HCT116 (cell line): ENCODE data around the gene ULBP1. TPM values are rescaled to one million over a fixed set of nuclear protein-coding genes. Genes with fewer than 3 reads are reported as not detected.

Source experiments
- ATAC-seq: fragments of 200-7000 bp; cut with Tn5 transposase; 2 replicates; pipeline ENCODE4 v1.9.1; 2020; ENCODE audit warnings: mild to moderate bottlenecking, moderate library complexity
- Bru-seq: library from RNA; stranded (reverse); fragments of 400-500 nt; gene quantifications from one replicate; lab custom pipeline; 2021; lab: Mats Ljungman, UMichigan
- BruChase-seq, 2 experiments: library from RNA; stranded (reverse); fragments of 400-500 nt; gene quantifications; one replicate each; lab custom pipeline; 2021; lab: Mats Ljungman, UMichigan
- BruUV-seq: library from RNA; stranded (reverse); fragments of 400-500 nt; replicated peaks from 2 replicates; lab custom pipeline; 2021; lab: Mats Ljungman, UMichigan
- CTCF ChIA-PET: fragments of 300-600 bp; sonication (Branson Sonifier 250); formaldehyde crosslinking; loops from one replicate; lab custom pipeline; 2021; ENCODE audit warnings: antibody characterized with exemption; lab: Charles Lee
- POLR2A ChIA-PET: fragments of 300-600, 350-600 bp; sonication (Branson Sonifier 250); formaldehyde crosslinking; loops from one replicate; lab custom pipeline; 2021; ENCODE audit warnings: antibody characterized with exemption; lab: Charles Lee
- RAD21 ChIA-PET, 2 experiments: fragments of 300-600 bp; sonication (Branson Sonifier 250); formaldehyde crosslinking; loops; one replicate each; lab custom pipeline; 2023; ENCODE audit warnings: low total read pairs in 2 of 2; ENCODE audit not compliant: uncharacterized antibody in 2 of 2, unreplicated experiment in 2 of 2, low non-redundant PET in 1 of 2; lab: Charles Lee
- DNase-seq: peaks from one replicate; pipeline ENCODE4 v3.0.0-alpha.2; 2010; ENCODE audit warnings: low read depth, low spot score
- H2AFZ ChIP-seq: fragments of 200-600 bp; shearing (Covaris generic), sonication (generic); 2 replicates; pipeline ENCODE4 v1.6.1; 2017; ENCODE audit warnings: low read depth, mixed run types, mixed read lengths, antibody characterized with exemption, low read length; ENCODE audit not compliant: poor library complexity, severe bottlenecking
- H3K27ac ChIP-seq: 2 replicates; pipeline ENCODE4 v1.5.1; 2012; ENCODE audit warnings: low read depth, low read length
- H3K27me3 ChIP-seq: fragments of 200-600 bp; sonication (generic); 2 replicates; pipeline ENCODE4 v1.6.1; 2016; ENCODE audit warnings: mixed run types, low read length, mixed read lengths; ENCODE audit not compliant: insufficient read depth
- H3K36me3 ChIP-seq, 2 experiments: fragments of 200-500 bp in 1 of 2; fragments of 200-600 bp in 1 of 2; sonication (Bioruptor generic) in 1 of 2; sonication (generic) in 1 of 2; 2 replicates each; pipeline versions ENCODE4 v1.5.1 to v1.6.1; 2014 to 2016; ENCODE audit warnings: low read length in 2 of 2, inconsistent platforms in 1 of 2, mixed read lengths in 1 of 2, mixed run types in 1 of 2; ENCODE audit not compliant: insufficient read depth in 2 of 2, control insufficient read depth in 1 of 2
- H3K4me1 ChIP-seq, 2 experiments: fragments of 200-600 bp in 1 of 2; sonication (generic) in 1 of 2; 2 replicates each; pipeline versions ENCODE4 v1.5.1 to v1.6.1; 2012 to 2017; ENCODE audit warnings: low read length in 2 of 2, inconsistent platforms in 1 of 2, mild to moderate bottlenecking in 1 of 2, mixed read lengths in 1 of 2, mixed run types in 1 of 2, moderate library complexity in 1 of 2; ENCODE audit not compliant: insufficient read depth in 2 of 2, control insufficient read depth in 1 of 2
- H3K4me2 ChIP-seq: fragments of 200-600 bp; sonication (generic); 2 replicates; pipeline ENCODE4 v1.6.1; 2017; ENCODE audit warnings: mixed run types, low read length, mixed read lengths
- H3K4me3 ChIP-seq, 2 experiments: fragments of 200-600 bp in 1 of 2; sonication (generic) in 1 of 2; replicated peaks in 1 of 2; 2 replicates each; pipeline ENCODE4 v1.5.1; 2011 to 2016; ENCODE audit warnings: low read length in 2 of 2, control low read depth in 1 of 2, low read depth in 1 of 2, mild to moderate bottlenecking in 1 of 2, mixed read lengths in 1 of 2, mixed run types in 1 of 2
- H3K79me2 ChIP-seq: fragments of 200-600 bp; sonication (generic); 2 replicates; pipeline ENCODE4 v1.6.1; 2017; ENCODE audit warnings: mild to moderate bottlenecking, mixed run types, low read length, moderate library complexity, mixed read lengths; ENCODE audit not compliant: insufficient read depth
- H3K9ac ChIP-seq: fragments of 200-600 bp; sonication (generic); 2 replicates; pipeline ENCODE4 v1.6.1; 2016; ENCODE audit warnings: low read length, mixed read lengths
- H3K9me2 ChIP-seq: fragments of 200-600 bp; sonication (generic), shearing (Covaris generic); 2 replicates; pipeline ENCODE4 v1.6.1; 2017; ENCODE audit warnings: mixed run types, mild to moderate bottlenecking, moderate library complexity; ENCODE audit not compliant: insufficient read depth
- H3K9me3 ChIP-seq, 2 experiments: fragments of 200-500 bp in 1 of 2; fragments of 200-600 bp in 1 of 2; sonication (Bioruptor generic) in 1 of 2; sonication (generic) in 1 of 2; 2 replicates each; pipeline ENCODE4 v1.6.1; 2014 to 2017; ENCODE audit warnings: low read length in 2 of 2, mixed read lengths in 2 of 2, inconsistent platforms in 1 of 2, low read depth in 1 of 2, mild to moderate bottlenecking in 1 of 2, mixed run types in 1 of 2, moderate library complexity in 1 of 2; ENCODE audit not compliant: control insufficient read depth in 1 of 2, insufficient read depth in 1 of 2
- H4K20me1 ChIP-seq: fragments of 200-600 bp; sonication (generic), shearing (Covaris generic); 2 replicates; pipeline ENCODE4 v1.6.1; 2017; ENCODE audit warnings: mixed run types, mild to moderate bottlenecking, moderate library complexity; ENCODE audit not compliant: insufficient read depth
- CBX3 ChIP-seq: IDR thresholded peaks from 2 replicates; pipeline ENCODE4 v1.6.1; 2012; ENCODE audit warnings: low read depth
- CEBPB ChIP-seq: IDR thresholded peaks from 2 replicates; pipeline ENCODE4 v1.6.1; 2012; ENCODE audit warnings: low read depth
- EGR1 ChIP-seq: IDR thresholded peaks from 2 replicates; pipeline ENCODE4 v1.6.1; 2012; ENCODE audit warnings: low read depth
- ELF1 ChIP-seq: IDR thresholded peaks from 2 replicates; pipeline ENCODE4 v1.6.1; 2012; ENCODE audit warnings: low read depth, borderline replicate concordance
- EZH2phosphoT487 ChIP-seq: fragments of 200-600 bp; IDR thresholded peaks from 2 replicates; pipeline ENCODE4 v1.6.1; 2018; ENCODE audit warnings: antibody characterized with exemption, borderline replicate concordance
- FOSL1 ChIP-seq: IDR thresholded peaks from 2 replicates; pipeline ENCODE4 v1.6.1; 2012; ENCODE audit warnings: low read depth
- JUND ChIP-seq: IDR thresholded peaks from 2 replicates; pipeline ENCODE4 v1.6.1; 2012
- POLR2A ChIP-seq: IDR thresholded peaks from 2 replicates; pipeline ENCODE4 v1.7.0; 2011; ENCODE audit warnings: borderline replicate concordance; ENCODE audit not compliant: insufficient read depth, insufficient read length; ENCODE audit errors: extremely low read depth
- POLR2AphosphoS5 ChIP-seq: IDR thresholded peaks from 2 replicates; pipeline ENCODE4 v1.6.1; 2011; ENCODE audit warnings: mild to moderate bottlenecking, low read depth, low read length, moderate library complexity
- RAD21 ChIP-seq: IDR thresholded peaks from 2 replicates; pipeline ENCODE4 v1.6.1; 2012; ENCODE audit warnings: low read depth, mild to moderate bottlenecking
- SIN3A ChIP-seq: IDR thresholded peaks from 2 replicates; pipeline ENCODE4 v1.6.1; 2012; ENCODE audit warnings: low read depth
- SP1 ChIP-seq: IDR thresholded peaks from 2 replicates; pipeline ENCODE4 v1.6.1; 2012; ENCODE audit warnings: low read depth
- SRF ChIP-seq: IDR thresholded peaks from 2 replicates; pipeline ENCODE4 v1.6.1; 2012; ENCODE audit warnings: low read depth
- TCF7L2 ChIP-seq: IDR thresholded peaks from 2 replicates; pipeline ENCODE4 v1.7.0; 2011; ENCODE audit warnings: borderline replicate concordance, inconsistent platforms; ENCODE audit not compliant: insufficient read depth, insufficient read length; ENCODE audit errors: extremely low read depth
- YY1 ChIP-seq: IDR thresholded peaks from 2 replicates; pipeline ENCODE4 v1.6.1; 2011; ENCODE audit warnings: low read length, low read depth, moderate library complexity, mild to moderate bottlenecking; ENCODE audit not compliant: insufficient replicate concordance; ENCODE audit errors: extremely low read depth
- ZFX ChIP-seq: fragments of 450-650 bp; IDR thresholded peaks from 2 replicates; pipeline ENCODE4 v1.6.1; 2017
- ZNF274 ChIP-seq: fragments of 200-500 bp; sonication (Bioruptor generic); IDR thresholded peaks from 2 replicates; pipeline ENCODE4 v1.6.1; 2014; ENCODE audit warnings: mild to moderate bottlenecking, low read depth, low read length, inconsistent platforms
- intact Hi-C: fragments of 100-400 bp; cut with micrococcal nuclease; formaldehyde crosslinking; loops from 2 replicates; pipeline ENCODE4 v1.10.0; 2022
- long read RNA-seq: library from polyadenylated mRNA; unstranded; transcript quantifications from one replicate; pipeline ENCODE4 v2.0.0, GENCODE V29; 2021; ENCODE audit not compliant: unreplicated experiment
- polyA plus RNA-seq: library from polyadenylated mRNA; unstranded; fragments of >200 nt; gene quantifications from 2 replicates; pipeline ENCODE4 v1.2.1, GENCODE V29; 2012; ENCODE audit warnings: missing spikeins
- total RNA-seq: library from RNA; stranded (reverse); gene quantifications from one replicate; pipeline ENCODE4 v1.2.1, GENCODE V29; 2021; ENCODE audit not compliant: unreplicated experiment
- TF ChIP-seq, protein P1 (sequence below): IDR thresholded peaks from 2 replicates; pipeline ENCODE4 v1.6.1; 2012
- TF ChIP-seq, protein P2 (sequence below): IDR thresholded peaks from 2 replicates; pipeline ENCODE4 v1.6.1; 2012
- TF ChIP-seq, protein P3 (sequence below): IDR thresholded peaks from 2 replicates; pipeline ENCODE4 v1.6.1; 2012; ENCODE audit warnings: low read depth

The ULBP1 gene, protein sequence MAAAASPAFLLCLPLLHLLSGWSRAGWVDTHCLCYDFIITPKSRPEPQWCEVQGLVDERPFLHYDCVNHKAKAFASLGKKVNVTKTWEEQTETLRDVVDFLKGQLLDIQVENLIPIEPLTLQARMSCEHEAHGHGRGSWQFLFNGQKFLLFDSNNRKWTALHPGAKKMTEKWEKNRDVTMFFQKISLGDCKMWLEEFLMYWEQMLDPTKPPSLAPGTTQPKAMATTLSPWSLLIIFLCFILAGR
- total RNA-seq (12.4 TPM), Bru-seq, nascent RNA (percentile 71 among the genes with signal in this experiment), BruChase-seq, experiment 1, labeled RNA remaining after a 6-hour chase (percentile 69 among the genes with signal in this experiment), BruChase-seq, experiment 2, labeled RNA remaining after a 2-hour chase (percentile 80 among the genes with signal in this experiment)
- polyA plus RNA-seq, result 6.2 and 8.7 TPM in 2 replicates
- long read RNA-seq, transcript ULBP1-201 (5 exons, 3,142 nt), result major isoform, 24 of 41 reads
- long read RNA-seq, partial matches to known transcripts, result 1 of 41 reads
- long read RNA-seq, other reads (novel, unspliced or antisense), result 16 of 41 reads

DNA sequence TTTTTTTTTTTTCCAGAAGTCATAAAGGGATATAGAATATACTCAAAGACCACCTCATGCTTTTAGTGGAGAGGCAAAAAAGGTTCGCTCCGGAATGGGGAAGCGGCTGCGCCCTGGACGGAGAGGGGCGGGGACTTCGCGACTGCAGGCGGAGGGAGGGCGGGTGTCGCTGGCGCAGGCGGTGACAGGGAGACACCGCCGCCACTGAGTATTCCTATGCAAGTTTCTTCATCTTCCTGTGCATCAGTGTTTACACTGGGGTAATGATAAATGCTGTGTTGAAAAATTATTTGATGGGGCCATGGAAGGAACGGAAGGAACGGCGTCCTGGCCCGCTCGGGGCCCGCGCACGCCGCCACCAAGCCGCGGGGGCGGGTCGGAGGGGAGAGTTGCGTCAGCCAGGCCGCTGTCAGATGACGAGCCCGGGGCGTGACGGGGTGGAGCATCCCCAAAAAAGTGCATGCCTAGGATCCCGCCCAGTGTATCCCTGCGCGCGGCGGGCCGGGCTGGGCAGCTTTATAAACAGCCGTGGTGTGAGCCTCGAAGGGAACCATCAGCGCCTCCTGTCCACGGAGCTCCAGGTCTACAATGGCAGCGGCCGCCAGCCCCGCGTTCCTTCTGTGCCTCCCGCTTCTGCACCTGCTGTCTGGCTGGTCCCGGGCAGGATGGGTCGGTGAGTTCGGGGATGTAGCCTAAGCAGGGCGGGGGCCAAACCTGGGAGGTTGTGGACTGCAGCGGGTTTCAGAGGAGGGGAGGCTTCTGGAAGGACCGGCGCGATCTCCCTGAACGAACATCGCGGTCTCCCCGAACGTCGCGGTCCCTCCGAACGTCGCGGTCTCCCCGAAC, at the start of gene ULBP1:
TSS of gene ULBP1 (plus strand) at position 482 of the 846 bp plus-strand sequence. CDS start at position 589, 107 bp downstream.
- ChIA-PET RAD21 (no interaction called here), CTCF (no interaction called here), POLR2A (interaction anchor here (1.0 kb wide), 1 partner anchor 20 kb away, joined by 5 read pairs; no protein-coding TSS in a partner anchor)
- Histone ChIP-seq H3K9me3 (no peaks in the 10 kb centered on the region), H2AFZ (peak within 1 kb of the TSS; percentile 89), H3K27ac (peak within 1 kb of the TSS; percentile 53; the same call in 1 of the 2 replicates), H3K27me3 (no peaks in the 10 kb centered on the region), H3K4me2 (peak within 1 kb of the TSS; percentile 95), H3K9me2 (no peaks in the 10 kb centered on the region), H3K4me1 (peaks cover 9 to 22% of the 10 kb centered on the region in 2 experiments; a peak in 3 of 4 replicates), H3K36me3 (no peaks in the 10 kb centered on the region), H3K79me2 (no peaks in the 10 kb centered on the region), H4K20me1 (no peaks in the 10 kb centered on the region), H3K4me3 (peak within 1 kb of the TSS; percentile 37 to 59), H3K9ac (peak within 1 kb of the TSS; percentile 66)
- DNase-seq (peak; percentile 81), ATAC-seq (peak; percentile 84)
- BruUV-seq, result TSS peak; percentile 82
- intact Hi-C loops, result no loop called here
- TF ChIP-seq YY1 (no peak), CEBPB (peak; percentile 92; the same call in 1 of the 2 replicates), EGR1 (peak; percentile 94), ZNF274 (no peak), SP1 (peak; percentile 79), RAD21 (no peak), FOSL1 (no peak), JUND (no peak), SRF (peak; percentile 98), ZFX (peak; percentile 27; the same call in 1 of the 2 replicates), EZH2phosphoT487 (no peak), SIN3A (peak; percentile 87), CBX3 (peak; percentile 90), ELF1 (no peak; the same call in 1 of the 2 replicates), TCF7L2 (no peak), POLR2A (peak; percentile 89), POLR2AphosphoS5 (peak; percentile 86)
- TF ChIP-seq, protein P1, sequence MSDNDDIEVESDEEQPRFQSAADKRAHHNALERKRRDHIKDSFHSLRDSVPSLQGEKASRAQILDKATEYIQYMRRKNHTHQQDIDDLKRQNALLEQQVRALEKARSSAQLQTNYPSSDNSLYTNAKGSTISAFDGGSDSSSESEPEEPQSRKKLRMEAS, result peak; percentile 98
- TF ChIP-seq, protein P2, sequence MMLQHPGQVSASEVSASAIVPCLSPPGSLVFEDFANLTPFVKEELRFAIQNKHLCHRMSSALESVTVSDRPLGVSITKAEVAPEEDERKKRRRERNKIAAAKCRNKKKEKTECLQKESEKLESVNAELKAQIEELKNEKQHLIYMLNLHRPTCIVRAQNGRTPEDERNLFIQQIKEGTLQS, result no peak; the same call in 1 of the 2 replicates
- TF ChIP-seq, protein P3, sequence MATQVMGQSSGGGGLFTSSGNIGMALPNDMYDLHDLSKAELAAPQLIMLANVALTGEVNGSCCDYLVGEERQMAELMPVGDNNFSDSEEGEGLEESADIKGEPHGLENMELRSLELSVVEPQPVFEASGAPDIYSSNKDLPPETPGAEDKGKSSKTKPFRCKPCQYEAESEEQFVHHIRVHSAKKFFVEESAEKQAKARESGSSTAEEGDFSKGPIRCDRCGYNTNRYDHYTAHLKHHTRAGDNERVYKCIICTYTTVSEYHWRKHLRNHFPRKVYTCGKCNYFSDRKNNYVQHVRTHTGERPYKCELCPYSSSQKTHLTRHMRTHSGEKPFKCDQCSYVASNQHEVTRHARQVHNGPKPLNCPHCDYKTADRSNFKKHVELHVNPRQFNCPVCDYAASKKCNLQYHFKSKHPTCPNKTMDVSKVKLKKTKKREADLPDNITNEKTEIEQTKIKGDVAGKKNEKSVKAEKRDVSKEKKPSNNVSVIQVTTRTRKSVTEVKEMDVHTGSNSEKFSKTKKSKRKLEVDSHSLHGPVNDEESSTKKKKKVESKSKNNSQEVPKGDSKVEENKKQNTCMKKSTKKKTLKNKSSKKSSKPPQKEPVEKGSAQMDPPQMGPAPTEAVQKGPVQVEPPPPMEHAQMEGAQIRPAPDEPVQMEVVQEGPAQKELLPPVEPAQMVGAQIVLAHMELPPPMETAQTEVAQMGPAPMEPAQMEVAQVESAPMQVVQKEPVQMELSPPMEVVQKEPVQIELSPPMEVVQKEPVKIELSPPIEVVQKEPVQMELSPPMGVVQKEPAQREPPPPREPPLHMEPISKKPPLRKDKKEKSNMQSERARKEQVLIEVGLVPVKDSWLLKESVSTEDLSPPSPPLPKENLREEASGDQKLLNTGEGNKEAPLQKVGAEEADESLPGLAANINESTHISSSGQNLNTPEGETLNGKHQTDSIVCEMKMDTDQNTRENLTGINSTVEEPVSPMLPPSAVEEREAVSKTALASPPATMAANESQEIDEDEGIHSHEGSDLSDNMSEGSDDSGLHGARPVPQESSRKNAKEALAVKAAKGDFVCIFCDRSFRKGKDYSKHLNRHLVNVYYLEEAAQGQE, result no peak
